ENCODE results near the gene TMCO4.

- TF ChIP-seq CTCF (IDR thresholded peaks at IDR 0.05) (no peak), EZH2 (IDR thresholded peaks at IDR 0.05; ENCODE audit: borderline replicate concordance, insufficient read depth, low read depth, low read length, poor library complexity, severe bottlenecking) (no peak)
Observed at GRCh38 chr1:19815801-19816736, 16.4 kb upstream of the TMCO4 start.

Data from B cell (primary cell).